ENCODE measurements around the gene GPR152.

GPR152 gene

DNA sequence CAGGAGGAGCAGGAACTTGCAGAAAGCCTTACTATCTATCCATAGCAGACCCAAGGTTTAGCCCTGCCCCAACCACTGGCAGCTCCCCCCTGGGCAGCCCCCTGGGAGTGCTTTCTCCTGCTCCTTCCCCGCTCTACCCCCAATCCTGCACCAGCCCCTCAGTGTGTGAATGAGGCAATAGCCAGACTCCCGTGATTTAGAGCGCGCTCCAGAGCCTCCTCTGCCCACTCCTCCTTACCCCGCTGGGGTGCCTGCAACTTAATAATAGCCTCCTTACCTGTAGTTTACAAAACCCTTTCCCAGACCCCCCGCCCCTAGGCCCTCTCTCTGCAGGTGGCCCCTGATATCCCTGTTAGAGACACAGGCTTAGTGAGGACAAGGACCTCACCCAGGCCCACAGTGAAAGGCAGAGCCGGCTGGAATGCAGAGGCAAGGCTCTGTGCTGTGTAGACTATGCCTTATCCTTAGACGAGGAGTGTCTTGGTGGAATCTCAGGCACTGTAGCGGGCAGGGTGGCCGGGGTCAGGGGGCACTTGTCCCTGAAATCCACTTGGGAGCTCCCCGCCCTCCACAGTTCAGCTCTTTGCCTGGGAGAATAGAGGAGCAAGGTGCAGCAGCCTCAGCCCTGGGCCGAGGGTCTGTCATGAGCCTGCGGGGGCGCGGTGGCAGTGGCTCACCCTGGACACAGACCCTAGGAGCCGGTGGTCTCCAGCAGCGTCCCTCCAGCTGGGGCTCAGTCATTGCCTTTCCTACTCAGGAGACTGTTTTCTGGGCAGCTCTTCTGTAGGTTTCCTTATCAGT lies 41.3 kb downstream of the GPR152 start:
- Histone ChIP-seq H3K4me1 (ENCODE audit: control insufficient read depth, insufficient read depth, low read length, unreplicated experiment) (no peaks in the 10 kb centered on the region), H3K27me3 (ENCODE audit: insufficient read depth, low read length) (peaks cover 22% of the 10 kb centered on the region), H2AFZ (ENCODE audit: low read length, unreplicated experiment) (no peak overlapping the region), H3K4me3 (ENCODE audit: low read depth, low read length) (no peak overlapping the region), H3K79me2 (ENCODE audit: control insufficient read depth, insufficient read depth, low read length, unreplicated experiment) (no peaks in the 10 kb centered on the region), H3K36me3 (ENCODE audit: insufficient read depth, low read length) (no peaks in the 10 kb centered on the region), H3K27ac (ENCODE audit: low read depth, low read length) (no peak overlapping the region)

GRCh38 chr11:67410369-67410831 lies 42.1 kb downstream of the GPR152 start:
- no peak overlapping the region for H3K4me3 ChIP-seq (ENCODE audit: low read depth, low read length)
- H3K27me3 ChIP-seq (ENCODE audit: insufficient read depth, low read length), result peaks cover 22% of the 10 kb centered on the region
- H3K36me3 ChIP-seq (ENCODE audit: insufficient read depth, low read length), result no peaks in the 10 kb centered on the region
- no peaks in the 10 kb centered on the region for H3K4me1 ChIP-seq (ENCODE audit: control insufficient read depth, insufficient read depth, low read length, unreplicated experiment)
- H3K27ac ChIP-seq (ENCODE audit: low read depth, low read length), result no peak overlapping the region
- no peak overlapping the region for H2AFZ ChIP-seq (ENCODE audit: low read length, unreplicated experiment)
- H3K79me2 ChIP-seq (ENCODE audit: control insufficient read depth, insufficient read depth, low read length, unreplicated experiment), result no peaks in the 10 kb centered on the region

DNA sequence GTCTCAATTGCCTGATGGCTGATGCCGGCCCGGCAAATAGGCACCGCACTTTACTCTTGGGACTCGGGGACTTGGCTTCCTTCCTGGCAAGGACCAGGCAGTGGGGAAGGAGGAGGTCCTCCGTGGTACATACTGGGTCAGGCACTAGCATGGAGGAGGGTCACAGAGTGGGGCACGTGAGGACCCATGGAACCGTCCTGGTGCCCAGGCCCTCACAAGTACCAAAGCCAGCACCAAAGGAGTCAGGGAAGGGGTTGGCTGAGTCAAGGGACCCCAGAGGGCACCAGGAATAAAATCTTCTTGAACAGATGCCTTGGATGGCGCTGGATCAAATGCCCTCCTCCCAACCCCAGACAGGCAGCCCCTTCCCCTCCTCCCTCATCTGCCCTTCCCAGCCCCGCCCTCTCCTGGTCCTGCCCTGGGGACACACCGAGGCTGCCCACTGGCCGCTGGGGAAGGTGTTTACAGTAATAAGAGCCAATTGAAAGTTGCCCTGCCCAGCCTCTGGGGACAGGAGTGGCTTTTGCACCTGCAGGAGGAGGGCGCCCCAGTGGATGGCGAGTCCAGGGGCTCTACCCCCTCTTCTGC lies 42.7 kb downstream of the GPR152 start:
- H3K27ac ChIP-seq (ENCODE audit: low read depth, low read length), result no peak overlapping the region
- H3K79me2 ChIP-seq (ENCODE audit: control insufficient read depth, insufficient read depth, low read length, unreplicated experiment), result no peaks in the 10 kb centered on the region
- H2AFZ ChIP-seq (ENCODE audit: low read length, unreplicated experiment), result no peak overlapping the region
- H3K36me3 ChIP-seq (ENCODE audit: insufficient read depth, low read length), result no peaks in the 10 kb centered on the region
- no peaks in the 10 kb centered on the region for H3K4me1 ChIP-seq (ENCODE audit: control insufficient read depth, insufficient read depth, low read length, unreplicated experiment)
- no peak overlapping the region for H3K4me3 ChIP-seq (ENCODE audit: low read depth, low read length)
- peaks cover 22% of the 10 kb centered on the region for H3K27me3 ChIP-seq (ENCODE audit: insufficient read depth, low read length)

DNA sequence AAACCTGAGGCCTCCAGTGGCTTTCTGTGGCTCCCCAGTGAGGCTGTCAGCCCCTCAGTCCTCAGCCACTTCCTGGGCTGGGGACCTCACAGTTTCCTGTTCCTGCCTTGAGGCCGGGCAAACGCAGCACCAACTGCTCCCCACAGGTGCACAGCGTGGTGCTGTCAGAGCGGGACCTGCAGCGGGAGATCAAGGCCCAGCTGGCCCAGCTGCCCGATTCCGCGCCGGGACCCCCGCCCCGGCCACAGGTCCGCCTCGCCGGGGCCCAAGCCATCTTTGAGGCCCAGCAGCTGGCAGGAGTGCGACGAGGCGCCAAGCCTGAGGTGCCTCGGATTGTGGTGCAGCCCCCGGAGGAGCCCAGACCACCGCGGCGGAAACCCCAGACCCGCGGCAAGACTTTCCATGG lies 43.3 kb downstream of the GPR152 start:
- Histone ChIP-seq H3K79me2 (ENCODE audit: control insufficient read depth, insufficient read depth, low read length, unreplicated experiment) (no peaks in the 10 kb centered on the region), H3K4me1 (ENCODE audit: control insufficient read depth, insufficient read depth, low read length, unreplicated experiment) (no peaks in the 10 kb centered on the region), H3K36me3 (ENCODE audit: insufficient read depth, low read length) (no peaks in the 10 kb centered on the region), H3K4me3 (ENCODE audit: low read depth, low read length) (no peak overlapping the region), H2AFZ (ENCODE audit: low read length, unreplicated experiment) (no peak overlapping the region), H3K27ac (ENCODE audit: low read depth, low read length) (no peak overlapping the region), H3K27me3 (ENCODE audit: insufficient read depth, low read length) (peaks cover 22% of the 10 kb centered on the region)

GRCh38 chr11:67408437-67409200 lies 43.9 kb downstream of the GPR152 start:
- Histone ChIP-seq H3K79me2 (ENCODE audit: control insufficient read depth, insufficient read depth, low read length, unreplicated experiment) (no peaks in the 10 kb centered on the region), H3K27ac (ENCODE audit: low read depth, low read length) (no peak overlapping the region), H2AFZ (ENCODE audit: low read length, unreplicated experiment) (no peak overlapping the region), H3K4me1 (ENCODE audit: control insufficient read depth, insufficient read depth, low read length, unreplicated experiment) (no peaks in the 10 kb centered on the region), H3K36me3 (ENCODE audit: insufficient read depth, low read length) (no peaks in the 10 kb centered on the region), H3K4me3 (ENCODE audit: low read depth, low read length) (no peak overlapping the region), H3K27me3 (ENCODE audit: insufficient read depth, low read length) (peaks cover 22% of the 10 kb centered on the region)

DNA sequence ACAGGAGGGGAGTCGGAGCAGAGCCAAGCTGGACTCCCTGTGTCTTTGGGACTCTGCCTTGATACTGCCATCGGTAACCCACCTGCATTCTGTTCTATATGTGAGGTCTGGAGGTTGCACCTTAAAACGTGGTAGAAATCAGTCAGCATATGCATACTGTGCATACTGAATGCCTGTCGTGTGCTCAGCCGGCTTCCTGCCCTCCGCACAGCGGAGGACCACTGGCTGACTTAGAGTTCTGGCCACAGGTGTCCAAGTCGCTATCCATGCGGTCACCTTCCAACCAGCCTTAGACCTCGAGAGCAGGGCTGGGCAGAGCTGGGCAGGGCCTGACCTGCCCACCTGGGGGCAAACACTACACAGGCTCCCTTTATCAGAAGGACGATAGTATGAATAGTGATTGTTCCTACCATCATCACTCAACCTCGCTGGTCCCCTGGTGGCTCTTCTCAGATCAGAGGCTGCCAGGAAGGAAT lies 44.8 kb downstream of the GPR152 start:
- Histone ChIP-seq H2AFZ (ENCODE audit: low read length, unreplicated experiment) (no peak overlapping the region), H3K79me2 (ENCODE audit: control insufficient read depth, insufficient read depth, low read length, unreplicated experiment) (no peaks in the 10 kb centered on the region), H3K4me1 (ENCODE audit: control insufficient read depth, insufficient read depth, low read length, unreplicated experiment) (no peaks in the 10 kb centered on the region), H3K27ac (ENCODE audit: low read depth, low read length) (no peak overlapping the region), H3K4me3 (ENCODE audit: low read depth, low read length) (no peak overlapping the region), H3K27me3 (ENCODE audit: insufficient read depth, low read length) (peaks cover 22% of the 10 kb centered on the region), H3K36me3 (ENCODE audit: insufficient read depth, low read length) (no peaks in the 10 kb centered on the region)

- Histone ChIP-seq H3K36me3 (ENCODE audit: insufficient read depth, low read length) (no peaks in the 10 kb centered on the region), H3K4me3 (ENCODE audit: low read depth, low read length) (no peak overlapping the region), H3K4me1 (ENCODE audit: control insufficient read depth, insufficient read depth, low read length, unreplicated experiment) (peaks cover 1% of the 10 kb centered on the region), H3K27ac (ENCODE audit: low read depth, low read length) (no peak overlapping the region), H3K27me3 (ENCODE audit: insufficient read depth, low read length) (peaks cover 22% of the 10 kb centered on the region), H3K79me2 (ENCODE audit: control insufficient read depth, insufficient read depth, low read length, unreplicated experiment) (no peaks in the 10 kb centered on the region), H2AFZ (ENCODE audit: low read length, unreplicated experiment) (no peak overlapping the region)
Measured at GRCh38 chr11:67406969-67407687, 45.4 kb downstream of the GPR152 start.

- peaks cover under 1% of the 10 kb centered on the region for H3K79me2 ChIP-seq (ENCODE audit: control insufficient read depth, insufficient read depth, low read length, unreplicated experiment)
- peaks cover 20% of the 10 kb centered on the region for H3K27me3 ChIP-seq (ENCODE audit: insufficient read depth, low read length)
- H3K4me3 ChIP-seq (ENCODE audit: low read depth, low read length), result no peak overlapping the region
- no peak overlapping the region for H2AFZ ChIP-seq (ENCODE audit: low read length, unreplicated experiment)
- peaks cover 4% of the 10 kb centered on the region for H3K4me1 ChIP-seq (ENCODE audit: control insufficient read depth, insufficient read depth, low read length, unreplicated experiment)
- no peaks in the 10 kb centered on the region for H3K36me3 ChIP-seq (ENCODE audit: insufficient read depth, low read length)
- H3K27ac ChIP-seq (ENCODE audit: low read depth, low read length), result no peak overlapping the region
Measured at GRCh38 chr11:67406420-67406968, 46.0 kb downstream of the GPR152 start.

GRCh38 chr11:67405688-67406339 lies 46.7 kb downstream of the GPR152 start:
- Histone ChIP-seq H3K27me3 (ENCODE audit: insufficient read depth, low read length) (peaks cover 14% of the 10 kb centered on the region; the same call in 1 of the 2 replicates), H3K36me3 (ENCODE audit: insufficient read depth, low read length) (no peaks in the 10 kb centered on the region), H3K79me2 (ENCODE audit: control insufficient read depth, insufficient read depth, low read length, unreplicated experiment) (peaks cover 7% of the 10 kb centered on the region), H3K4me1 (ENCODE audit: control insufficient read depth, insufficient read depth, low read length, unreplicated experiment) (peaks cover 4% of the 10 kb centered on the region), H3K27ac (ENCODE audit: low read depth, low read length) (no peak overlapping the region), H2AFZ (ENCODE audit: low read length, unreplicated experiment) (no peak overlapping the region), H3K4me3 (ENCODE audit: low read depth, low read length) (no peak overlapping the region)
